OCI-LY3 (cell line): ENCODE measurements around the gene CHST14.
A peak's percentile ranks its signal among the peaks of the same experiment; 100 is the strongest.

Experiments
- CTCF ChIP-seq: fragments of 200-600, 300-600 bp; sonication (generic); IDR thresholded peaks from 2 replicates; pipeline ENCODE4 v1.5.1; 2014; ENCODE audit warnings: antibody characterized with exemption, low read length, low read depth
- EZH2phosphoT487 ChIP-seq: fragments of 200-600 bp; shearing (Covaris generic); IDR thresholded peaks from 2 replicates; pipeline ENCODE4 v1.6.1; 2018; ENCODE audit warnings: antibody characterized with exemption, mixed run types, low read depth

GRCh38 chr15:40441565-40442531, 28.9 kb upstream of the CHST14 start:
- TF ChIP-seq CTCF = peak; percentile 20; the same call in 1 of the 2 replicates
- no peak for TF ChIP-seq EZH2phosphoT487
